ENCODE results near the gene RPL35. TPM values are rescaled to one million over a fixed set of nuclear protein-coding genes. Genes with fewer than 3 reads are reported as not detected.

RPL35 gene
- total and polyA plus RNA-seq, 2 experiments from 2014 or later = 1,202 to 4,143 TPM

DNA sequence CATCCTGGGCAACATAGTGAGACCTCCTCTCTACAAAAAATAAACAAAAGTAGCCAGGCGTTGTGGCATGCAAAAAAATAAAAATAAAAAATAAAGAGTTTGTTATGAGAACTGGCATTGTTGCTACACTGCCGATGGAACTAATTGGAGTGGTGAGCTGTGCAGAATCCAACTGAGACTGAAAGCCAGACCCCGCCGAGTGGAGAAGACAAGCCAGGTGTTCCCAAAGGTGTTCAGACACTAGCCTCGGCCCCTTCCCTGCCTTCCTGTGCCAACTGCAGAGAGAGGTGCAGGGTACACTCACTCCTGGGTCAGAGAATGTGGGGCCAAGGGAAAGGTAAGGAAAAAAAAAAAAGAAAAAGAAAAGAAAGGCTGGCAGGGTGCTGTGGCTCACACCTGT, 46.2 kb downstream of the RPL35 start:
- no peaks in the 10 kb centered on the region for H3K9me3 Mint-ChIP-seq
- Histone ChIP-seq H3K27ac (ENCODE audit: low read depth) (no peak overlapping the region), H4K20me1 (replicated peaks; ENCODE audit: insufficient read depth) (no peaks in the 10 kb centered on the region), H3K9me2 (ENCODE audit: insufficient read depth) (no peaks in the 10 kb centered on the region), H2AFZ (no peak overlapping the region), H3K27me3 (ENCODE audit: insufficient read depth) (no peaks in the 10 kb centered on the region), H3K4me3 (no peak overlapping the region), H3K4me1 (ENCODE audit: insufficient read depth) (peaks cover 14% of the 10 kb centered on the region), H3K36me3 (ENCODE audit: insufficient read depth) (no peaks in the 10 kb centered on the region), H3F3A (replicated peaks; ENCODE audit: low read depth) (0 out of 2 replicates have a peak, but pooled peaks cover 4% of the 10 kb centered on the region), H3K79me2 (replicated peaks; ENCODE audit: insufficient read depth) (no peaks in the 10 kb centered on the region), H3K4me2 (no peak overlapping the region)
- H3K36me3 Mint-ChIP-seq (ENCODE audit: low read depth) = no peaks in the 10 kb centered on the region
- ATAC-seq (no peak), DNase-seq (ENCODE audit: low spot score) (no peak)
- H3K4me1 Mint-ChIP-seq = peaks cover 24% of the 10 kb centered on the region
- H3K27me3 Mint-ChIP-seq (ENCODE audit: insufficient read depth, low read depth, poor library complexity) = peaks cover 15% of the 10 kb centered on the region
- H3K27ac Mint-ChIP-seq = no peak overlapping the region
- TF ChIP-seq CREB1 (CRISPR knock-in tag; IDR thresholded peaks at IDR 0.05; ENCODE audit: low read depth) (no peak), EZH2phosphoT487 (IDR thresholded peaks at IDR 0.05; ENCODE audit: unreplicated experiment) (no peak), ZNF331 (CRISPR knock-in tag; IDR thresholded peaks at IDR 0.05; ENCODE audit: low read depth) (no peak), NANOG (IDR thresholded peaks at IDR 0.05; ENCODE audit: borderline replicate concordance) (no peak), ZNF114 (CRISPR knock-in tag; IDR thresholded peaks at IDR 0.05) (no peak), CTCF (conservative IDR thresholded peaks at IDR 0.05; ENCODE audit: low read depth in 2 of 2) (no peak), EZH2 (IDR thresholded peaks at IDR 0.05; ENCODE audit: low read depth, unreplicated experiment) (no peak), STAT1 (IDR thresholded peaks at IDR 0.05; ENCODE audit: unreplicated experiment) (no peak), REST (IDR thresholded peaks at IDR 0.05; ENCODE audit: unreplicated experiment) (no peak), JUNB (IDR thresholded peaks at IDR 0.05; ENCODE audit: unreplicated experiment) (no peak), POLR2AphosphoS5 (IDR thresholded peaks at IDR 0.05; ENCODE audit: low read depth) (no peak)
- TF ChIP-seq, protein P1, sequence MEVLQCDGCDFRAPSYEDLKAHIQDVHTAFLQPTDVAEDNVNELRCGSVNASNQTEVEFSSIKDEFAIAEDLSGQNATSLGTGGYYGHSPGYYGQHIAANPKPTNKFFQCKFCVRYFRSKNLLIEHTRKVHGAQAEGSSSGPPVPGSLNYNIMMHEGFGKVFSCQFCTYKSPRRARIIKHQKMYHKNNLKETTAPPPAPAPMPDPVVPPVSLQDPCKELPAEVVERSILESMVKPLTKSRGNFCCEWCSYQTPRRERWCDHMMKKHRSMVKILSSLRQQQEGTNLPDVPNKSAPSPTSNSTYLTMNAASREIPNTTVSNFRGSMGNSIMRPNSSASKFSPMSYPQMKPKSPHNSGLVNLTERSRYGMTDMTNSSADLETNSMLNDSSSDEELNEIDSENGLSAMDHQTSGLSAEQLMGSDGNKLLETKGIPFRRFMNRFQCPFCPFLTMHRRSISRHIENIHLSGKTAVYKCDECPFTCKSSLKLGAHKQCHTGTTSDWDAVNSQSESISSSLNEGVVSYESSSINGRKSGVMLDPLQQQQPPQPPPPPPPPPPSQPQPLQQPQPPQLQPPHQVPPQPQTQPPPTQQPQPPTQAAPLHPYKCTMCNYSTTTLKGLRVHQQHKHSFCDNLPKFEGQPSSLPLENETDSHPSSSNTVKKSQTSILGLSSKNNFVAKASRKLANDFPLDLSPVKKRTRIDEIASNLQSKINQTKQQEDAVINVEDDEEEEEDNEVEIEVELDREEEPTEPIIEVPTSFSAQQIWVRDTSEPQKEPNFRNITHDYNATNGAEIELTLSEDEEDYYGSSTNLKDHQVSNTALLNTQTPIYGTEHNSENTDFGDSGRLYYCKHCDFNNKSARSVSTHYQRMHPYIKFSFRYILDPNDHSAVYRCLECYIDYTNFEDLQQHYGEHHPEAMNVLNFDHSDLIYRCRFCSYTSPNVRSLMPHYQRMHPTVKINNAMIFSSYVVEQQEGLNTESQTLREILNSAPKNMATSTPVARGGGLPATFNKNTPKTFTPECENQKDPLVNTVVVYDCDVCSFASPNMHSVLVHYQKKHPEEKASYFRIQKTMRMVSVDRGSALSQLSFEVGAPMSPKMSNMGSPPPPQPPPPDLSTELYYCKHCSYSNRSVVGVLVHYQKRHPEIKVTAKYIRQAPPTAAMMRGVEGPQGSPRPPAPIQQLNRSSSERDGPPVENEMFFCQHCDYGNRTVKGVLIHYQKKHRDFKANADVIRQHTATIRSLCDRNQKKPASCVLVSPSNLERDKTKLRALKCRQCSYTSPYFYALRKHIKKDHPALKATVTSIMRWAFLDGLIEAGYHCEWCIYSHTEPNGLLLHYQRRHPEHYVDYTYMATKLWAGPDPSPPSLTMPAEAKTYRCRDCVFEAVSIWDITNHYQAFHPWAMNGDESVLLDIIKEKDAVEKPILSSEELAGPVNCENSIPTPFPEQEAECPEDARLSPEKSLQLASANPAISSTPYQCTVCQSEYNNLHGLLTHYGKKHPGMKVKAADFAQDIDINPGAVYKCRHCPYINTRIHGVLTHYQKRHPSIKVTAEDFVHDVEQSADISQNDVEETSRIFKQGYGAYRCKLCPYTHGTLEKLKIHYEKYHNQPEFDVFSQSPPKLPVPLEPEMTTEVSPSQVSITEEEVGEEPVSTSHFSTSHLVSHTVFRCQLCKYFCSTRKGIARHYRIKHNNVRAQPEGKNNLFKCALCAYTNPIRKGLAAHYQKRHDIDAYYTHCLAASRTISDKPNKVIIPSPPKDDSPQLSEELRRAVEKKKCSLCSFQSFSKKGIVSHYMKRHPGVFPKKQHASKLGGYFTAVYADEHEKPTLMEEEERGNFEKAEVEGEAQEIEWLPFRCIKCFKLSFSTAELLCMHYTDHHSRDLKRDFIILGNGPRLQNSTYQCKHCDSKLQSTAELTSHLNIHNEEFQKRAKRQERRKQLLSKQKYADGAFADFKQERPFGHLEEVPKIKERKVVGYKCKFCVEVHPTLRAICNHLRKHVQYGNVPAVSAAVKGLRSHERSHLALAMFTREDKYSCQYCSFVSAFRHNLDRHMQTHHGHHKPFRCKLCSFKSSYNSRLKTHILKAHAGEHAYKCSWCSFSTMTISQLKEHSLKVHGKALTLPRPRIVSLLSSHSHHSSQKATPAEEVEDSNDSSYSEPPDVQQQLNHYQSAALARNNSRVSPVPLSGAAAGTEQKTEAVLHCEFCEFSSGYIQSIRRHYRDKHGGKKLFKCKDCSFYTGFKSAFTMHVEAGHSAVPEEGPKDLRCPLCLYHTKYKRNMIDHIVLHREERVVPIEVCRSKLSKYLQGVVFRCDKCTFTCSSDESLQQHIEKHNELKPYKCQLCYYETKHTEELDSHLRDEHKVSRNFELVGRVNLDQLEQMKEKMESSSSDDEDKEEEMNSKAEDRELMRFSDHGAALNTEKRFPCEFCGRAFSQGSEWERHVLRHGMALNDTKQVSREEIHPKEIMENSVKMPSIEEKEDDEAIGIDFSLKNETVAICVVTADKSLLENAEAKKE (CRISPR knock-in tag; IDR thresholded peaks at IDR 0.05) = no peak
- TF ChIP-seq, protein P2, sequence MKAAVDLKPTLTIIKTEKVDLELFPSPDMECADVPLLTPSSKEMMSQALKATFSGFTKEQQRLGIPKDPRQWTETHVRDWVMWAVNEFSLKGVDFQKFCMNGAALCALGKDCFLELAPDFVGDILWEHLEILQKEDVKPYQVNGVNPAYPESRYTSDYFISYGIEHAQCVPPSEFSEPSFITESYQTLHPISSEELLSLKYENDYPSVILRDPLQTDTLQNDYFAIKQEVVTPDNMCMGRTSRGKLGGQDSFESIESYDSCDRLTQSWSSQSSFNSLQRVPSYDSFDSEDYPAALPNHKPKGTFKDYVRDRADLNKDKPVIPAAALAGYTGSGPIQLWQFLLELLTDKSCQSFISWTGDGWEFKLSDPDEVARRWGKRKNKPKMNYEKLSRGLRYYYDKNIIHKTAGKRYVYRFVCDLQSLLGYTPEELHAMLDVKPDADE (IDR thresholded peaks at IDR 0.05) = no peak
- no peak overlapping the region for H3K4me3 Mint-ChIP-seq

All from GM23338 (cell line).